ENCODE measurements around the gene IL17RE. TPM values are rescaled to one million over a fixed set of nuclear protein-coding genes. Genes with fewer than 3 reads are reported as not detected.

Gene IL17RE
- total RNA-seq, 4 donors from 2014 or later, result 0.26 to 10.7 (median 5.0) TPM

GRCh38 chr3:9911863-9912262 is 9.2 kb downstream of the IL17RE start:
- Histone ChIP-seq H3K27ac (no peak overlapping the region), H3K4me3 (no peak overlapping the region), H3K27me3 (no peaks in the 10 kb centered on the region), H3K9me3 (no peaks in the 10 kb centered on the region), H3K4me1 (peaks cover 0 to 8% of the 10 kb centered on the region in 2 donors), H3K36me3 (no peaks in the 10 kb centered on the region)
- intact Hi-C loops (cut with DNase I; ENCODE audit: low total_unique reads), result loop anchor here (10.0 kb wide), 1 partner anchor 47 kb away; no protein-coding TSS in a partner anchor
- TF ChIP-seq POLR2A (IDR thresholded peaks at IDR 0.05) (no peak), CTCF (IDR thresholded peaks at IDR 0.05) (no peak)
- DNase-seq, result no peak

DNA sequence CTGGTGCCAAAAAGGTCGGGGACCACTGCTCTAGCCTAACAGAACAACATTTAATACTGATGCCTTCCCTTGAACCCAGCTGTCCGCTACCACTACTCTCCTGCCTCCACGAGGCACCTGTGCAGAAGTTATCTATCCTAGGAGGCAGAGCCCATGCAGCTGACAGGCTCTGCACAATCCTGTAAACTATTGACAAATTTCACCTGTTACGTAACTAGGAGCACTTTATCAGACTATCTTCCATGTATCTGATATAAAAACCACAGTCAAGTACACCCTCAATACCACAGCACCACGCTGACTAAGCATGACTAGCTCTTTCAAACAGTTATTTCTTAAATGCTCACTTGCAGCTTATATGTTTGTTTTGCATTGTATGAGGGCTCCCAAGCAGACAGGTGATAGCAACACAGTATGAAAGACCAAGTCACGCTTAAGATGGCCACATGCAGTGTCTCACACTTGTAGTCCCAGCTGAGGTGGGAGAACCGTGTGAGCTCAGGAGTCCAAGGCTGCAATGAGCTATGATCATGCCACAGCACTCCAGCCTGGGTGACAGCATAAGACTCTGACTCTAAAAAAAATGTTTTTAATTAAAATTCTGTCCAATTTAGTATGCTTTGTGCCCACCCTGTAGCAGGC is 9.8 kb downstream of the IL17RE start:
- H3K4me1 ChIP-seq, result peaks cover 0 to 8% of the 10 kb centered on the region in 2 donors
- H3K27me3 ChIP-seq, result no peaks in the 10 kb centered on the region
- no peak overlapping the region for H3K4me3 ChIP-seq
- no peaks in the 10 kb centered on the region for H3K36me3 ChIP-seq
- no peaks in the 10 kb centered on the region for H3K9me3 ChIP-seq
- no peak for DNase-seq
- no peak overlapping the region for H3K27ac ChIP-seq
- TF ChIP-seq CTCF (IDR thresholded peaks at IDR 0.05) (no peak), POLR2A (IDR thresholded peaks at IDR 0.05) (no peak)
- intact Hi-C loops (cut with DNase I; ENCODE audit: low total_unique reads), result loop anchor here (10.0 kb wide), 1 partner anchor 48 kb away; no protein-coding TSS in a partner anchor

DNA sequence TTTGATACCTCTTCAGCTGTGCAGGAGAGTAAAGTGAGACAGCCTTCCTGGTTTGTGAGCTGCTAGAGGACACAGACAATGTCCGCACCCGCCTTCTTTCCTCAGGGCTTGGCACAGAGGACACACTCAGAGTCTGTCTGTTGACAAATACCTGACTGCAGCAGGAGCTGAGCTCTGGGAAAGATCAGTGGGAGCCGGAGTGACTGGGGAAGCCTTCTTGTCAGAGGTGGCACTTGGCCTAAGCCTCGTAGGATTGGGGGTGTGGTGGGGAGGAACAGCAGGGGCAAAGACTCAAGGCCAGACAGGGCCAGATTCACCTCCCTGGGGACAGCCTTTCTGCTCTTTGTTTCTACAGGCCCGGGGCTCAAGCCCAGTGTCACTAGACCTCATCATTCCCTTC is 11.0 kb downstream of the IL17RE start:
- intact Hi-C loops (cut with DNase I; ENCODE audit: low total_unique reads), result loop anchor here (10.0 kb wide), 1 partner anchor 49 kb away; no protein-coding TSS in a partner anchor
- Histone ChIP-seq H3K9me3 (no peaks in the 10 kb centered on the region), H3K27ac (peak overlapping the region in 1 of 2 donors; percentile 93), H3K36me3 (no peaks in the 10 kb centered on the region), H3K4me1 (peaks cover 4 to 14% of the 10 kb centered on the region in 2 donors), H3K4me3 (no peak overlapping the region), H3K27me3 (no peaks in the 10 kb centered on the region)
- no peak for DNase-seq
- TF ChIP-seq POLR2A (IDR thresholded peaks at IDR 0.05) (no peak), CTCF (IDR thresholded peaks at IDR 0.05) (no peak)

GRCh38 chr3:9914011-9914410 is 11.4 kb downstream of the IL17RE start:
- TF ChIP-seq CTCF (IDR thresholded peaks at IDR 0.05), result no peak
- TF ChIP-seq POLR2A (IDR thresholded peaks at IDR 0.05), result no peak
- Histone ChIP-seq H3K36me3 (no peaks in the 10 kb centered on the region), H3K27me3 (no peaks in the 10 kb centered on the region), H3K9me3 (no peaks in the 10 kb centered on the region), H3K4me3 (no peak overlapping the region), H3K27ac (peak overlapping the region; percentile 90 to 93), H3K4me1 (peaks cover 4 to 14% of the 10 kb centered on the region in 2 donors)
- DNase-seq, result no peak
- intact Hi-C loops (cut with DNase I; ENCODE audit: low total_unique reads), result loop anchor here (10.0 kb wide), 1 partner anchor 49 kb away; no protein-coding TSS in a partner anchor

GRCh38 chr3:9914559-9915253 is 12.1 kb downstream of the IL17RE start:
- no peaks in the 10 kb centered on the region for H3K36me3 ChIP-seq
- peaks cover 4 to 14% of the 10 kb centered on the region in 2 donors for H3K4me1 ChIP-seq
- peak overlapping the region; percentile 90 to 93 for H3K27ac ChIP-seq
- no peak for DNase-seq
- intact Hi-C loops (cut with DNase I; ENCODE audit: low total_unique reads), result loop anchor here (10.0 kb wide), 1 partner anchor 50 kb away; no protein-coding TSS in a partner anchor
- TF ChIP-seq CTCF (IDR thresholded peaks at IDR 0.05), result no peak
- no peak for TF ChIP-seq POLR2A (IDR thresholded peaks at IDR 0.05)
- H3K27me3 ChIP-seq, result no peaks in the 10 kb centered on the region
- no peaks in the 10 kb centered on the region for H3K9me3 ChIP-seq
- peak overlapping the region; percentile 58 to 85 for H3K4me3 ChIP-seq

Data from uterus (tissue), 4 donors.